ENCODE data around the gene ATP2B2.
"Not testable (repeated sequence)": the region's sequence is repeated elsewhere in the genome, so short reads cannot be mapped to it uniquely, and the experiment has no call there.

The ATP2B2 gene

GRCh38 chr3:10321630-10322351, 183.6 kb downstream of the ATP2B2 start:
- no peak for DNase-seq (ENCODE audit: low spot score)

DNA sequence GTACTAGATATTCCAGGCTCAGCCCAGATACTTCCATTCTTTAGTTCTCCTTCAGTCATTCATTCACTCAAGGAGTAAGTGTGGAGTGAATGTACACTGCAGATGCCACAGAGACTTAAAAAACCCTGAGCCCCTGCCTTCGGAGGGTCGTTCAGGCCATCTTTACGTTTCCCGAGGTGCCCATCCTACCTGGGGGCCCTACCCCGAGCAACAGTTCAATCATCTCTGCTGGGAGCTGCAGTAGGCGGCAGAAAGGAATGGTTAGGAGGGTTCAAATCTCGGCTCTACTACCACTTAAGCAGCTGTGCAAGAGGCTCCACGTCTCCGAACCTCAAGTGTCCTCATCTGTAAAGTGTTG, 185.1 kb downstream of the ATP2B2 start:
- peak; percentile 39 for DNase-seq (ENCODE audit: low spot score)

- no peak for DNase-seq (ENCODE audit: low spot score)
Measured at GRCh38 chr3:10319804-10320203, 185.6 kb downstream of the ATP2B2 start.

DNA sequence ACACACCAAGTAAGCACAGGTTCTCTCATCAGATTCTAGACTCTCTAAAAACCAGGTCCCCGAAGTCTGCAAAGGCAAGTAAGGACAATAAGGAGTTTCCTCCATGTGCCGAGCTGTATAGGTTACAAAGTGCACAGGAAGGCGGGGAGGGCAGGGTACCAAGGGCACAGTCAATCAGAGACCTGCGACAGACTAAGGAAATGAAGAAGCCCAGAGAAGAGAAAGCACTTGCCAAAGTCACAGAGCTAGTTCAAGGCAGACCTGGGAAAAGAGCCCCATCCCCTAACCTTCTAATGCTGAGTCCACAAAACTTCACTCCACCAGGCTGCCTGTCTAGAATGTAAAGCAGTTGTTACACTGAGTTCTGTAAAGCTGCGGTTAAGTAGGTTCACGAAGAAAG, 186.1 kb downstream of the ATP2B2 start:
- no peak for DNase-seq (ENCODE audit: low spot score)

GRCh38 chr3:10317961-10318350, 187.4 kb downstream of the ATP2B2 start:
- DNase-seq (ENCODE audit: low spot score) = no peak

DNA sequence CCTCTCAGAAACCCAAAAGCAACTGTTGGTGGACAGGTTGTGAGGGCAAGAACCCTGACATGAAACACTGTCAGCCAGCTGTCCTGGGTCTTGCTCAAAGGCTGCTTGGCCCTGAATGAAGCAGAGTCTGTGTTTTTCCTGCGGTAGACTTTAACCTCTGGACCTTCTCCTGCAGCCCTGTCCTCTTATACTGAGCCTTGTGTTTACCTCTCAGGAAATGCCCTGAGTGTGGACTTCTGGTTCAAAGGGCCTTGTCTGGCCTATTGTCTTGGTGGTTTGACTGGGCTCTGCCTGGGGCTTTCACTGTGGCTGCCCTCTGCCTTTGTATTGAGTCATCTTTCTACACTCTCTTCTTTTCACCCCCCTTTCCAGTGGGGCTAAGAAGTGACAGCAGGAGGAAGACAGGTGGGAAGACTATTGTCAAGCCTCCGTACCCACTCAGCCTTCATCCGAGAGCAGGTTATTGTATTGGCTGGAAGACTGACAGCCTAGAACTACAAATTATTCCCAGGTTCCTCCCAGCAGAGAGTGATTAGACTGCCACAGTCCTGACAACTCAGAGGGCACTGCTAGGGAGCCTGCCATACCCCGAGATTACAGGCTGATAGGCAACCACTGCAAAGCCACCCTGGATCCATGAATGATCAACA, 187.9 kb downstream of the ATP2B2 start:
- DNase-seq (ENCODE audit: low spot score) = no peak

DNA sequence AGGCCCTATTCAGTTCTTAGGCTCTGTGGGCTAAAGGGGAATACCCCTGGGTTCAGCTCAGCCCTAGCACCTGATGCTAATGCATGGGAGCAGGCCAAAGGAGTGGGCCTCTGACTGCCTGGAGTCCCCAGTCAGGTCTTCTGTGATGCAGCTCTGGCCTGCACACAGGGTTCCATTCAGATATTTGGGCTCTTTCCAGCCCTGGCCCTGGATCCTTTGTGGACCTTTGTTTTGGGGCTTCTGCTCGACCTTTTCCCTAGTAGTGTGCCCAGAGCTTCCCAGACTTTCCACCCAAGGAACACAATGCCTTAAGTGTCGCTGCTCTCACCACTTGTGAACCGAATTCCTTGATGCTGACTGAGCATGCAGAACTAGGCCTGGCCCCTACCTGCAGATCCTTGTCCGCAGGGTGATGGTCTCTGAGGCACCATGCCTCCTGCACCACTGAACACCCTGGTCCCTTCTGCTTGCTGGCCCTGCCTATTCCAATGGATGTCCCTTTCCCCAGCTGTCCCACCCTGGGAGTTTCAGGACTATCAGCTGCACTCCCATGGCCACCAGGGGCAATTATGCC, 189.5 kb downstream of the ATP2B2 start:
- DNase-seq (ENCODE audit: low spot score) = no peak

DNA sequence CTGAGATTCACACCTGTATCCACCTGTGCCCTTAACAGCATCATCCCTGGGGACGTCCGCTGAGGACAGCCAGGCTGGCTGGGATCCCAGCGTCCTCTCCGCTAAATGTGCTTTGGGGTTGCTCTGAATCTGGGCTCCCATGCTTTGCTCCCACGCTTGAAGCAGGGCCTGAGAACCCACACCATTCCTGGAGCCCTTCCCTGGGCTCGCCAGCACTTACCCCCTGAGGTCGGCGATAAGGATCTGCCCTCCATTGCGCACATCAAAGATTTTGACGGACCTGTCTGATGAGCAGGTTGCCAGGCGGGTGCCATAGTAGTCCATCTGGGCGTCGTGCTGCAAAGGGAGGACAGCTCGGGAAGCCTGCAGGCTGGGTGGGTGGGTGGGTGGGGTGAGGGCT, 190.3 kb downstream of the ATP2B2 start:
- DNase-seq (ENCODE audit: low spot score) = no peak

DNA sequence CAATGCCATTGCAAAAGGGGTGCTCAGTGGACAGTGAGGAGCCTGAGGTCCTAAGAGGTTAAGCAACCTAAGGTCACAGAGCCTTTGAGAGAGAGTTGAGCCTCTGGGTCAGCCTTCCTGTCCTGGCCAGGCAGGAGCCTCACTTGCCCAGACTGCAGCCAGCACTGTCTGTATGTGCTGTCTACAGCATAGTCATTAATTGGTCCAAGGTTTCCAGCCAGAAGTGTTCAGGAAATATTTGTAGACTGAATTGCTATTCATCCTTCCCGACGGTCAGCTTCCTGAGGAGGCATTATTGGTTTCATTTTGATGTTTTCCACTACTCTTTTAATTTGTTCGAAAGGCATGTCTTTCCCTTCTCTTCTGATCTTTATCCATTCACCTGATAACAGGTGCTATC, 192.5 kb downstream of the ATP2B2 start:
- DNase-seq (ENCODE audit: low spot score) = no peak

DNA sequence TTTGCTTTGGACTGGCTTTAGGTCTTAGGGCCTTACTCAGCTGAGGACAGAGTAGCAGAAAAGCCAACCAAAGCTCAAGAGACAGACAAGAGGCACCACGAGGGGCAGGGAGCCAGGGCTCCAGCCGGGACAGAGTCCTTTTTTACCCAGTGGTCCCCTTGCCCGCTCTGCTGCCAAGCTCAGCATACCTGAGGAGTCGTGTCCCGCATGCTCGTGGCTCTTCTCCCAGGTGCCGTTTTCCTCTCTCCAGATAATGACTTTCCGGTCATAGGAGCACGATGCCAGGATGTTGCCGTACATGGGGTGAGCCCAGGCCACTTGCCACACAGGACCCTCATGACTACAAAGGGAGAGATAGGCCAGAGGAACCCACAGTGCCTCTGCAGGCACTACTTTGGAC, 193.0 kb downstream of the ATP2B2 start:
- no peak for DNase-seq (ENCODE audit: low spot score)

DNA sequence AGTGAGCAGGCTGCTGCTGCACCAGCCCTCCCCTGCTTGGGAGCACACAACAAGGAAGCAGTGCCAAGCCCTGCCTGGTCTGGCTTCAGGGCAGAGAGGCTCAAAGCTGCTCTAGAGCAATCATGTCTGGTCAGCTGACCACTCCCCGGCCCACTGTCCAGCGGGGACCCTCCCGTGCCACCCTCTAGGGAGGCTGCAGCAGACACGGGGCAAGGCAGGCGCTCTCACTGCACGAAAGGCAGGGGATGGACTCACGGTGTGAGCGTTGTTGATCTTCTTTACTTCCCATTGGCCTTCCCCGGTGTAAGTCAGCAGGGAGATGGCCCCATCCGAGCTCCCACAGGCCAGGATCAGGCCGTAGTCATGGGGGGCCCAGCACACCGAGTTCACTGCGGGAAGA, 193.7 kb downstream of the ATP2B2 start:
- DNase-seq (ENCODE audit: low spot score) = no peak

DNA sequence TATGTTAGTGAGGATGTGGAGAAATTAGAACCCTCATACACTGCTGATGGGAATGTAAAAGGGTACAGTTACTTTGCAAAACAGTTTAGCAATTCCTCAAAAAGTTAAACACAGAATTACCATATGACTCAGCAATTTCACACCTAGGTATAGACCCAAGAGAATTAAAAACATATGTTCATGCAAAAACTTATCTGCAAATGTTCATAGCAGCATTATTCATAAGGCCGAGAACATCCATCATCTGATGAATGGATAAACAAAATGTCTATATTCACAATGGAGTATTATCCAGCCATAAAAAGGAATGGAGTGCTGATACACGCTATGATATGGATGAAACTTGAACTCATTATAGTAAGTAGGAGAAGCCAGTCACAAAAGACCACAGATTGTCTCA, 194.8 kb downstream of the ATP2B2 start:
- DNase-seq (ENCODE audit: low spot score) = no peak

DNA sequence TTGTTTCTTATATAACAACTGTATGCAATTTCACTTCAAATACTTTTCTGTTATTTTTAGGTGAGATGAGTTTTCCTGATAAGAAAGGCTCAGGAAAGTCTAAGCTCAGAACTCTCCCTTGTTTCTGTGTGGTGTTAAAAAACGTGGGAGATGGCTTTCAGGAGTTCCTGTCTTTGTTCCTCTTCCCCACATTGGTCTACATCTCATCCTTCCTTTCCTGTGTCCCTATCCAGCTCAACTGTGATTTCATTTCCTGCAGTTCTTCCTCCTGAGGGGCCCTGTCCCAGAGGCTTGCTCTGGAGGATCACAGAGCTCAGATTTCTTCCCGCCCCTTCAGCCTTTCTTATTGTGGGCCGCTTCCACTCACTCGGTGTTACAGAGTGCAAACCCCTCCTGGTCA, 195.7 kb downstream of the ATP2B2 start:
- DNase-seq (ENCODE audit: low spot score) = no peak

DNA sequence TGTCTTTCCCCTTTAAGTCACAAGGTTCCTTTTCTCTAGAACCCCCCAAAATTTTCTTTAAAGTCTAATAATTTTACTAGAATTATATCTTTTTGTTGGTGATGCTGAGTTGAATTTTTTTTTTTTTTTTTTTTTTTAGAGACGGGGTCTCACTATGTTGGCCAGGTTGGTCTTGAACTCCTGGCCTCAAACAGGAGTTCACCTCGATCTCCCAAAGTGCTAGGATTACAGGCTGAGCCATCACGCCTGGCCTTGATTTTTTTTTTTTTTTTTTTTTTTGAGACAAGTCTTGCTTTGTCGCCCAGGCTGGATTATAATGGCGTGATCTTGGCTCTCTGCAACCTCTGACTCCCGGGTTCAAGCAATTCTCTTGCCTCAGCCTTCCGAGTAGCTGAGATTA, 196.7 kb downstream of the ATP2B2 start:
- no peak for DNase-seq (ENCODE audit: low spot score)

GRCh38 chr3:10306156-10306555, 199.2 kb downstream of the ATP2B2 start:
- no peak for DNase-seq (ENCODE audit: low spot score)

- no peak for DNase-seq (ENCODE audit: low spot score)
Measured at GRCh38 chr3:10305331-10305902, 200.0 kb downstream of the ATP2B2 start.

DNA sequence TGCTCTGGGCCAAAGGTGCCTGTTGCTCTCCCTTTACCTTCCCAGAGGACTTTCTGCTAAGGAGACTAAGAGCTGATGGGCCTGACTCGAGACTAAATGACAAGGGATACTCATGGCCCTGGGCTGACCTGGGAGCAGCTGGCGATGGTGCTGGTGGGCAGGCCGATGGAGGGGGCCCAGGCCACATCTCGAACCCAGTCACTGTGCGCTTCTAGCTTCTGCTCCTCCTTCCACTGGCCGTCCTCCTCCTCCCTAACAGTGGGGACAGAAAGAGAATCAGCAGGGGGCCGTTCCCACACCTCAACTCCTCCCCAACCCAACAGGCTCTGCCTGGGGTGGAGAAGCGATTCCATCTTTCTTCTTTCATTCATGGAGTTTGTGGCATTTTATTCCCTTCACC, 200.5 kb downstream of the ATP2B2 start:
- no peak for DNase-seq (ENCODE audit: low spot score)

DNA sequence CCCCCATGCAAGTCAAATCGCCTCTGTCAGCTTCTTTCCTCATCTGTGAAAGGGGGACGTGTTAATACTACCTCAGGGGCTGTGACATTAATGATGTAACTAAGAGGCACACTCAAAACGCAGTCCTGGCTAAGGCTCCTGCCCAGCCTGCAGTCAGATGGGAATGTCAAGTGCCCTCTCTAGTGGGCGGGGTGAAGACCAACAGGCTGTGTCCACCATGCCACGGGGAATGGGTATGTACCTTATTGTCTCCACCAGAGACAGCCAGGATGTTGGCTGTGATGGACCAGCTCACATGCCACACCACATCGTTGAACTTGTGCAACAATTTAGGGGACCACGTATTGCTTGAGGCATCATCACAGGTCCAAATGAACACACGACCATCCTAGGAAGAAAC, 201.6 kb downstream of the ATP2B2 start:
- no peak for DNase-seq (ENCODE audit: low spot score)

- no peak for DNase-seq (ENCODE audit: low spot score)
Measured at GRCh38 chr3:10303105-10303504, 202.3 kb downstream of the ATP2B2 start.

GRCh38 chr3:10300087-10300486, 205.3 kb downstream of the ATP2B2 start:
- DNase-seq (ENCODE audit: low spot score) = no peak

DNA sequence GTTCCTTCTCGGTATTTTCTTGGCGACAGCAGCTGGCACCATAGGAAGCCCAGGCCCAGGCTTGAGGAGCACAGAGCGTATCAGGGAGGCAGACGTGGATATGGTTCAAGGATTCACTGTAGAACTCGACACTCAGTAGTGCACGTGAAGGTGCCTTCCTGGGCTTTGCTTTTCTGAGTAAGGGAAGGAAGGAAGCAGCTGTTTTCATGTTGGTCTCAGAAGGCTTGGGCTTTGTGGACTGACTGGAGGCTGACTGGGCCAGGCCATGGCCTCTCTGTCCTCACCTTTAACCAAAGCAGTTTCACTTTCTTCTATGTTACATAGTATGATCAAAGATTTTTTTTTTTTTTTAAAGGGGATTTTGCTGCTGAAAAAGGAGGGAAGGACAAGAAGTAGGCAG, 205.7 kb downstream of the ATP2B2 start:
- no peak for DNase-seq (ENCODE audit: low spot score)

DNA sequence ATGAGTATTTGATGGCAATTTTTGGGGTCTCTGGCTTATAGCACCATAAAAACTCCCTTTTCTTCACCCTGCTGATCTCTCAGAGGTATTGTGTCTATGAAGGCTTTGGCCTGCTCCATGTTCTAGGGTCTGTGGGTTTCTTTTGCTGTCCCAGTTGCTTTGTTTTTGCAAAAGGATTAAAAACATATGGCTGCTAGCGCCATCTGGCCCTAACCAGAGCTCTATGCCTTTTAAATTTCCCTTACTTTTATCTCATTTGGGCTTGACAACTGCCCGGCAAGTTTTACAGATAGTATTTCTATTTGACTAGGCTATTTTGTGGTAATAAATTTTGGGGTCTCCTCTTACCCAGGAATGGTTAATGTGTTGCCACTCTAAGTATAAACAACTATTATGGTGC, 206.2 kb downstream of the ATP2B2 start:
- DNase-seq (ENCODE audit: low spot score) = no peak

DNA sequence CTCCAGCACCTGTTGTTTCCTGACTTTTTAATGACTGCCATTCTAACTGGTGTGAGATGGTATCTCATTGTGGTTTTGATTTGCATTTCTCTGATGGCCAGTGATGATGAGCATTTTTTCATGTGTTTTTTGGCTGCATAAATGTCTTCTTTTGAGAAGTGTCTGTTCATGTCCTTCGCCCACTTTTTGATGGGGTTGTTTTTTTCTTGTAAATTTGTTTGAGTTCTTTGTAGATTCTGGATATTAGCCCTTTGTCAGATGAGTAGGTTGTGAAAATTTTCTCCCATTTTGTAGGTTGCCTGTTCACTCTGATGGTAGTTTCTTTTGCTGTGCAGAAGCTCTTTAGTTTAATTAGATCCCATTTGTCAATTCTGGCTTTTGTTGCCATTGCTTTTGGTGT, 207.3 kb downstream of the ATP2B2 start:
- DNase-seq (ENCODE audit: low spot score) = not testable (repeated sequence)
